OCI-LY3 (cell line): ENCODE data around the gene DTX3.

Source experiments
- EZH2phosphoT487 ChIP-seq: fragments of 200-600 bp; shearing (Covaris generic); IDR thresholded peaks from 2 replicates; pipeline ENCODE4 v1.6.1; 2018; ENCODE audit warnings: antibody characterized with exemption, mixed run types, low read depth
- TF ChIP-seq, protein P1 (sequence below): fragments of 200-600, 300-600 bp; sonication (generic); IDR thresholded peaks from 2 replicates; pipeline ENCODE4 v1.5.1; 2014; ENCODE audit warnings: antibody characterized with exemption, low read length, low read depth

GRCh38 chr12:57590864-57591781 is 13.5 kb upstream of the DTX3 start, which contains the start of gene PIP4K2C:
- TF ChIP-seq, protein P1, sequence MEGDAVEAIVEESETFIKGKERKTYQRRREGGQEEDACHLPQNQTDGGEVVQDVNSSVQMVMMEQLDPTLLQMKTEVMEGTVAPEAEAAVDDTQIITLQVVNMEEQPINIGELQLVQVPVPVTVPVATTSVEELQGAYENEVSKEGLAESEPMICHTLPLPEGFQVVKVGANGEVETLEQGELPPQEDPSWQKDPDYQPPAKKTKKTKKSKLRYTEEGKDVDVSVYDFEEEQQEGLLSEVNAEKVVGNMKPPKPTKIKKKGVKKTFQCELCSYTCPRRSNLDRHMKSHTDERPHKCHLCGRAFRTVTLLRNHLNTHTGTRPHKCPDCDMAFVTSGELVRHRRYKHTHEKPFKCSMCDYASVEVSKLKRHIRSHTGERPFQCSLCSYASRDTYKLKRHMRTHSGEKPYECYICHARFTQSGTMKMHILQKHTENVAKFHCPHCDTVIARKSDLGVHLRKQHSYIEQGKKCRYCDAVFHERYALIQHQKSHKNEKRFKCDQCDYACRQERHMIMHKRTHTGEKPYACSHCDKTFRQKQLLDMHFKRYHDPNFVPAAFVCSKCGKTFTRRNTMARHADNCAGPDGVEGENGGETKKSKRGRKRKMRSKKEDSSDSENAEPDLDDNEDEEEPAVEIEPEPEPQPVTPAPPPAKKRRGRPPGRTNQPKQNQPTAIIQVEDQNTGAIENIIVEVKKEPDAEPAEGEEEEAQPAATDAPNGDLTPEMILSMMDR = no peak
- TF ChIP-seq EZH2phosphoT487 = no peak
